Measurements from ENCODE around the gene ICAM4. TPM values are rescaled to one million over a fixed set of nuclear protein-coding genes. Genes with fewer than 3 reads are reported as not detected.

The ICAM4 gene
- total and polyA plus RNA-seq, 9 of the 15 experiments (the other 6 are each of a cell fraction or from before 2014, with no cell fraction given) = 14.1 to 86.1 (median 29.6) TPM

- BruUV-seq (replicated peaks) = no TSS peak
- Histone ChIP-seq H3K4me1 (replicated peaks in 1 of 2; ENCODE audit: control insufficient read depth in 2 of 2, insufficient read depth in 2 of 2, low read length in 2 of 2) (peaks cover 4 to 53% of the 10 kb centered on the region in 2 experiments; a peak in 4 of 5 replicates), H3K36me3 (ENCODE audit: control insufficient read depth, insufficient read depth, low read length) (peaks cover 53% of the 10 kb centered on the region), H3K9ac (ENCODE audit: insufficient read depth in 1 of 2, low read depth in 2 of 2, low read length in 2 of 2) (peak overlapping the region in 1 of 2 experiments; percentile 55; a peak in 1 of 4 replicates), H3K4me2 (ENCODE audit: insufficient read depth, low read length) (no peak overlapping the region), H2AFZ (ENCODE audit: low read depth, low read length) (no peak overlapping the region), H3K27ac (ENCODE audit: extremely low read depth, low read depth, low read length) (no peak overlapping the region), H3K4me3 (no peak overlapping the region), H3K9me1 (ENCODE audit: control insufficient read depth, insufficient read depth, low read length) (no peaks in the 10 kb centered on the region), H3K79me2 (ENCODE audit: control insufficient read depth, insufficient read depth, low read length) (peaks cover 28% of the 10 kb centered on the region), H3K9me3 (replicated peaks; ENCODE audit: control insufficient read depth, insufficient read depth, low read depth, low read length) (no peaks in the 10 kb centered on the region; the same call in 1 of the 2 replicates), H4K20me1 (replicated peaks; ENCODE audit: control insufficient read depth, insufficient read depth, low read length) (no peaks in the 10 kb centered on the region; the same call in 1 of the 2 replicates), H3K27me3 (ENCODE audit: control insufficient read depth in 2 of 2, insufficient read depth in 2 of 2, low read length in 2 of 2) (no peaks in the 10 kb centered on the region)
- no peak for FAIRE-seq
- no peak for ATAC-seq
- in situ Hi-C loops (cut with MboI) = no loop called here
- DNase-seq (ENCODE audit: extremely low read depth in 1 of 4, low spot score in 3 of 4) = no peak
- 96% methylated on average over 3 of the region's 3 CpGs for WGBS (ENCODE audit: insufficient coverage, low coverage, missing lambda C conversion rate)
- intact Hi-C loops (cut with micrococcal nuclease) = loop anchor here (5.0 kb wide), 1 partner anchor 322 kb away; no protein-coding TSS in a partner anchor
- ChIA-PET POLR2A (interaction anchor here (0.6 to 1.1 kb wide), 3 partner anchors 135 to 333 kb away, joined by 3 to 4 read pairs (median 3); no protein-coding TSS in a partner anchor), CTCF (ENCODE audit: low intra/inter-chr PET ratio) (no interaction called here)
- TF ChIP-seq EHMT2 (IDR thresholded peaks at IDR 0.05) (no peak), RB1 (IDR thresholded peaks at IDR 0.05; ENCODE audit: low read depth) (no peak), TEAD4 (IDR thresholded peaks at IDR 0.05; ENCODE audit: low read length) (no peak), TEAD4 (CRISPR knock-in tag; IDR thresholded peaks at IDR 0.05; ENCODE audit: borderline replicate concordance) (no peak), ZNF407 (IDR thresholded peaks at IDR 0.05; ENCODE audit: low read depth) (no peak), RHOXF2B (CRISPR knock-in tag; conservative IDR thresholded peaks at IDR 0.05) (no peak), TGIF2 (CRISPR knock-in tag; IDR thresholded peaks at IDR 0.05) (no peak), XRCC5 (IDR thresholded peaks at IDR 0.05; ENCODE audit: low read depth, low read length) (no peak), CBX1 (IDR thresholded peaks at IDR 0.05; ENCODE audit: low read depth) (no peak), RBFOX2 (IDR thresholded peaks at IDR 0.05; ENCODE audit: low read depth, low read length) (no peak), PHF20 (IDR thresholded peaks at IDR 0.05; ENCODE audit: partially characterized antibody) (no peak), NCOA2 (IDR thresholded peaks at IDR 0.05; ENCODE audit: partially characterized antibody in 2 of 2) (no peak), SAP30 (IDR thresholded peaks at IDR 0.05; ENCODE audit: borderline replicate concordance, insufficient read depth, low read depth, low read length, poor library complexity, severe bottlenecking) (no peak), GATAD2B (IDR thresholded peaks at IDR 0.05; ENCODE audit: borderline replicate concordance) (no peak), ZBTB12 (CRISPR knock-in tag; IDR thresholded peaks at IDR 0.05) (no peak), TRIM28 (IDR thresholded peaks at IDR 0.05) (no peak)
Measured at GRCh38 chr19:10254244-10254643, 32.5 kb upstream of the ICAM4 start.
